ENCODE results near the gene ZMYND19. TPM values are rescaled to one million over a fixed set of nuclear protein-coding genes. Genes with fewer than 3 reads are reported as not detected.
A peak's percentile ranks its signal among the peaks of the same experiment; 100 is the strongest.
"Not testable (repeated sequence)": the region's sequence is repeated elsewhere in the genome, so short reads cannot be mapped to it uniquely, and the experiment has no call there.

Gene ZMYND19
- total RNA-seq, 2 donors from 2014 or later, result 32.9 to 63.5 TPM

DNA sequence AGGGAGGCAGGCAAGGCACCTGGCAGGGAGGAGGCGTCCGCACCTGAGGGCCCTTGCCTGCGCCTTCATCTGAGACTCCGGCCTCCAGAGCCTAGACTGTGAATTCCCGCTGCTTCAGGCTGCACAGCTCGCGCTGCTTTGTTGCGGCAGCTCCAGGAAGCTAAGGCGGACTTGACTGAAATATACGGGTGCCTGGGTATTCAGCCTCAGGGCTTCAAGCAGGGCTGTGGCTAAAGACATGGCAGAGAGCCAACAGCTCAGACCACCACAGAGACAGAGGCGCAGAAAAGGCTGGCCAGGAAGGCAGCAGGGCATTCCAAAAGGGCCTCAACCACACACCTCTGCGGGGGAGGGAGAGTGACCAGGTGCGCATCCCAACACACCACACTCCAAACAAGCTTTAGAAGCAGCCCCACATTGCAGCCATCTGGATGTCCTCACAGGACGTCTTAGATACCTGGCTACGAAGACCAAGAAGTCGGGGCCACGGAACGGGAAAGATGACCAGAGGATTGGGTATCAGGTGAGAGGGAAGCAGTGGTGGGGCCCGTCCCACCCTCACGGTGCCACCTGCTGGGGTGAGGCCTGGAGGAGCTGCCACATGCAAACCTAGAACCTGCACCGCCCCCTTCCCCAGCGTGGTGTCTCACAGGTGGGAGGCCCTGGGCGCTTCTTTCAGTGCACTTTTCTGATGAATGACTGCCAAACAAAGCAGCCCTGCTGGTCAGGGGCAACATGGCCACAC is 9.9 kb downstream of the ZMYND19 start:
- Mint-ChIP-seq H3K9me3 (no peaks in the 10 kb centered on the region), H3K27ac (peak overlapping the region in 1 of 2 donors; percentile 68), H3K36me3 (peaks cover 4% of the 10 kb centered on the region in 2 donors)
- DNase-seq (ENCODE audit: low spot score in 2 of 2) (no peak), ATAC-seq (no peak)

GRCh38 chr9:137579259-137579604 is 11.1 kb downstream of the ZMYND19 start:
- DNase-seq (ENCODE audit: low spot score in 2 of 2) (no peak), ATAC-seq (no peak)
- Mint-ChIP-seq H3K27ac (peak overlapping the region; percentile 55 to 68), H3K9me3 (no peaks in the 10 kb centered on the region), H3K36me3 (peaks cover 6 to 9% of the 10 kb centered on the region in 2 donors)

- ATAC-seq, result peak; percentile 99
- no peaks in the 10 kb centered on the region for H3K9me3 Mint-ChIP-seq
- peak; percentile 93 to 99 for DNase-seq (ENCODE audit: low spot score in 2 of 2)
- peaks cover 6 to 9% of the 10 kb centered on the region in 2 donors for H3K36me3 Mint-ChIP-seq
- peak within 1 kb of the TSS; percentile 55 to 68 for H3K27ac Mint-ChIP-seq
These were observed 11.6 kb downstream of the ZMYND19 start, which contains the start of gene DPH7 for GRCh38 chr9:137578518-137579258. Gene DPH7, minus strand, starts transcription at chr9:137578925. Its CDS starts 148 bp downstream, at chr9:137578777.

- no peak for ATAC-seq
- no peak for DNase-seq (ENCODE audit: low spot score in 2 of 2)
- H3K27ac Mint-ChIP-seq, result peak overlapping the region; percentile 24 to 85
- no peaks in the 10 kb centered on the region for H3K9me3 Mint-ChIP-seq
- H3K36me3 Mint-ChIP-seq, result peaks cover 14 to 15% of the 10 kb centered on the region in 2 donors
These were observed 14.4 kb downstream of the ZMYND19 start for GRCh38 chr9:137575716-137576411.

GRCh38 chr9:137575364-137575715 is 15.0 kb downstream of the ZMYND19 start:
- DNase-seq (ENCODE audit: low spot score in 2 of 2), result no peak
- no peak for ATAC-seq
- Mint-ChIP-seq H3K36me3 (peaks cover 14 to 15% of the 10 kb centered on the region in 2 donors), H3K9me3 (no peaks in the 10 kb centered on the region), H3K27ac (peak overlapping the region; percentile 24 to 85)

- Mint-ChIP-seq H3K9me3 (no peaks in the 10 kb centered on the region), H3K27ac (no peak overlapping the region), H3K36me3 (peaks cover 14 to 15% of the 10 kb centered on the region in 2 donors)
- ATAC-seq, result no peak
- DNase-seq (ENCODE audit: low spot score in 2 of 2), result no peak
These were observed 16.1 kb downstream of the ZMYND19 start for GRCh38 chr9:137574192-137574591.

DNA sequence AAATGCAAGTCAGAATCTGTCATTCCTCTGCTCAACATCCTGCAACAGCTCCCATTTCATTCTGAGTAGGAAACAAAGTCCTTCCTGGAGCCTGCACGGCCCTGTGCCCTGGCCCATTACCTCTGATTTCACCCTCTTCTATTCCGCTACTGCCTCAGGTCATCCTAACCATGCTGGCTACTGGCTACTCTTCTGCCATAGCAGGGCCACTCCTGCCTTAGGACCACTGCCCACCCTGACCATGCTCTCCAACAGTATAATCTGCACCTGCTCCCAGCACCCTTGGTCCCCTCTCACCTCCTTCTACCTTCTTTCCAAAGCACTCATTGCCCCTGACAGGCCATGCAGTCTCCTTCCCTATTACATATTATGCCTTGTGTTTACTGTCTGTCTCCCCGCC is 19.7 kb downstream of the ZMYND19 start:
- Mint-ChIP-seq H3K36me3 (peaks cover 12 to 13% of the 10 kb centered on the region in 2 donors), H3K9me3 (no peaks in the 10 kb centered on the region), H3K27ac (peak overlapping the region in 1 of 2 donors; percentile 7)
- no peak for ATAC-seq
- no peak for DNase-seq (ENCODE audit: low spot score in 2 of 2)

DNA sequence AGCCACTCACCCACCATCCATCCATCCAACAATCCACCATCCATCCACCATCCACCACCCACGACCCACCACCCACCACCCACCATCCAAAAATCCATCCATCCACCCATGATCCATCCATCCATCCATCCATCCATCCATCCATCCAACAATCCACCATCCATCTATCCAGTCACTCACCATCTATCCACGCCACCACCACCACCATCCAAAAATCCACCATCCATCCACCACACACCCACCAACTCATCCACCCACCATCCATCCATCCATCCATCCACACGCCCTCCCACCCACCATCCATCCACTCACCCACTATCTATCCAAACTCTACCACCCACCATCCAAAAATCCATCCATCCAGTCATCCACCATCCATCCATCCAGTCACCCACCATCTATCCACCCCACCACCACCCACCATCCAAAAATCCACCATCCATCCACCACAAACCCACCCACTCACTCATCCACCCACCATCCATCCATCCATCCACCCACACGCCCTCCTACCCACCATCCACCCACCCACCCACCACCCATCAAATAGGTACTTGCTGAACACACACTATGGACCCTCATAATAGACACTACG is 20.6 kb downstream of the ZMYND19 start:
- Mint-ChIP-seq H3K9me3 (no peaks in the 10 kb centered on the region), H3K27ac (peak overlapping the region in 1 of 2 donors; percentile 37), H3K36me3 (peaks cover 6 to 10% of the 10 kb centered on the region in 2 donors)
- ATAC-seq (no peak), DNase-seq (ENCODE audit: low spot score in 2 of 2) (no peak)

- H3K9me3 Mint-ChIP-seq; DNase-seq (ENCODE audit: low spot score in 2 of 2); ATAC-seq: not testable (repeated sequence)
- Mint-ChIP-seq H3K27ac (peak overlapping the region; percentile 37 to 70), H3K36me3 (peaks cover 11 to 16% of the 10 kb centered on the region in 2 donors)
These were observed 21.9 kb downstream of the ZMYND19 start for GRCh38 chr9:137568445-137568844.

GRCh38 chr9:137564817-137565411 is 25.4 kb downstream of the ZMYND19 start:
- Mint-ChIP-seq H3K36me3 (peaks cover 5 to 11% of the 10 kb centered on the region in 2 donors), H3K27ac (peak overlapping the region; percentile 15 to 77)
- no peak for ATAC-seq

GRCh38 chr9:137564134-137564533 is 26.2 kb downstream of the ZMYND19 start:
- Mint-ChIP-seq H3K27ac (peak overlapping the region; percentile 15 to 70), H3K9me3 (no peaks in the 10 kb centered on the region), H3K36me3 (peaks cover 11 to 15% of the 10 kb centered on the region in 2 donors)
- ATAC-seq, result no peak
- DNase-seq (ENCODE audit: low spot score in 2 of 2), result no peak

More at GRCh38 chr9:137564817-137565411, 25.4 kb downstream of the ZMYND19 start:
- DNase-seq (ENCODE audit: low spot score in 2 of 2), result no peak
- no peaks in the 10 kb centered on the region for H3K9me3 Mint-ChIP-seq

GRCh38 chr9:137558127-137558526 is 32.2 kb downstream of the ZMYND19 start:
- DNase-seq (ENCODE audit: low spot score in 2 of 2) (no peak), ATAC-seq (no peak)
- Mint-ChIP-seq H3K27ac (no peak overlapping the region), H3K9me3 (no peaks in the 10 kb centered on the region), H3K36me3 (peaks cover 6% of the 10 kb centered on the region in 2 donors)

DNA sequence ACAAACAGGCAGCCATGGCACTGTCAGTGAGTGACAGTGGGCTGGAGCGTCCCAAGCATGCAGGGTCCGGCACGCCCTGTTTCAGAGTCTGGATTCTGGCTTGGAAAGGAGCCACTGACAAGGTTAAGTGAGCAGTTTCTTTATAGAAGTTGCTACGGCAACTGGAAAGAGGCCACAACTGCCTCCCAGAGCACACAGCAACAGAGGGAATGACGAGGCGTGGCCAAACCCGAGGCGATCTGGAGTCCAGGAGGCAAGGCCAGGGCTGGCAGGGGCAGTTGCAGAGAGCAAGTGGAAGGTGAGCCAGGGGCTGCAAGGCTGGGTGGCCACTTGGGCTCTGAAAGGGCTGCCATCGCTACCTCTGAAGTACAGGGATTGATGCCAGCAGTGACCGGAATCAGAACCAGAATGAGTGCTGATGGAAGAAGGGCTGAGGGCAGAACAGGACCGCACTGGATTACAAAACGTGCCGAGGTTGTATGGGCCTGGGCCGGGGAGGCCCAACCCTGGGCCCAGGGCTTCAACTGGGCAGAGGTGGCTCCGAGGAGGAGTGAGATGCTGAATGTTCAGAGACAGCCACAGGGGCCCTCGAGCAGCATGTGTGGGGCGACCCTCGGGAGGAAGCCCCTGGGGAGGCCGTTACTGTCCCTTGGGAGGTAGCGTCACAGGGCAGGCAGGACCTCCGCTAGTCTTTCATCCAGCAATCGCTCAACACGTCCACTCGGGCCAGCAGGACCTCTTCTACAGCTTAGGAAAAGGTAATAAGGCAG is 34.1 kb downstream of the ZMYND19 start:
- peaks cover 6 to 13% of the 10 kb centered on the region in 2 donors for H3K36me3 Mint-ChIP-seq
- ATAC-seq (no peak), DNase-seq (ENCODE audit: low spot score in 2 of 2) (no peak)
- no peak overlapping the region for H3K27ac Mint-ChIP-seq
- no peaks in the 10 kb centered on the region for H3K9me3 Mint-ChIP-seq

- ATAC-seq, result no peak
- Mint-ChIP-seq H3K36me3 (peaks cover 6 to 13% of the 10 kb centered on the region in 2 donors), H3K27ac (peak overlapping the region in 1 of 2 donors; percentile 67), H3K9me3 (no peaks in the 10 kb centered on the region)
- no peak for DNase-seq (ENCODE audit: low spot score in 2 of 2)
These were observed 35.1 kb downstream of the ZMYND19 start for GRCh38 chr9:137555179-137555578.

GRCh38 chr9:137554349-137554748 is 36.0 kb downstream of the ZMYND19 start:
- no peak overlapping the region for H3K27ac Mint-ChIP-seq
- DNase-seq (ENCODE audit: low spot score in 2 of 2) (no peak), ATAC-seq (no peak)
- H3K9me3 Mint-ChIP-seq, result no peaks in the 10 kb centered on the region
- H3K36me3 Mint-ChIP-seq, result peaks cover under 1 to 7% of the 10 kb centered on the region in 2 donors
